ENCODE data around the gene PRMT3.
"Not testable (repeated sequence)": the region's sequence is repeated elsewhere in the genome, so short reads cannot be mapped to it uniquely, and the experiment has no call there.

The PRMT3 gene

GRCh38 chr11:20387261-20388095 is at the start of gene PRMT3:
Gene PRMT3 (plus strand): TSS chr11:20387716. CDS start chr11:20387747, 31 bp downstream.
- DNase-seq (ENCODE audit: low spot score), result peak; percentile 95

- DNase-seq (ENCODE audit: low spot score), result no peak
These were observed 45.0 kb upstream of the PRMT3 start for GRCh38 chr11:20342347-20343141.

GRCh38 chr11:20351136-20351535 is 36.4 kb upstream of the PRMT3 start:
- peak; percentile 27 for DNase-seq (ENCODE audit: low spot score)

GRCh38 chr11:20351751-20352262 is 35.7 kb upstream of the PRMT3 start:
- peak; percentile 69 for DNase-seq (ENCODE audit: low spot score)

- DNase-seq (ENCODE audit: low spot score), result peak; percentile 42
These were observed 33.6 kb upstream of the PRMT3 start for GRCh38 chr11:20353829-20354434.

GRCh38 chr11:20355221-20356219 is 32.0 kb upstream of the PRMT3 start:
- DNase-seq (ENCODE audit: low spot score), result peak; percentile 60

- DNase-seq (ENCODE audit: low spot score), result no peak
These were observed 30.4 kb upstream of the PRMT3 start for GRCh38 chr11:20357150-20357549.

- DNase-seq (ENCODE audit: low spot score), result peak; percentile 62
These were observed 26.9 kb upstream of the PRMT3 start for GRCh38 chr11:20360650-20361049.

- no peak for DNase-seq (ENCODE audit: low spot score)
These were observed 25.0 kb upstream of the PRMT3 start for GRCh38 chr11:20362481-20362880.

GRCh38 chr11:20363149-20363499 is 24.4 kb upstream of the PRMT3 start:
- DNase-seq (ENCODE audit: low spot score), result no peak

GRCh38 chr11:20363500-20364340 is 23.8 kb upstream of the PRMT3 start, which contains the start of gene HTATIP2:
Gene HTATIP2 (plus strand): TSS chr11:20363714. CDS start chr11:20364238, 524 bp downstream.
- peak; percentile 83 for DNase-seq (ENCODE audit: low spot score)

- DNase-seq (ENCODE audit: low spot score), result peak; percentile 22
These were observed 23.1 kb upstream of the PRMT3 start for GRCh38 chr11:20364341-20364792.

- DNase-seq (ENCODE audit: low spot score), result not testable (repeated sequence)
These were observed 22.1 kb upstream of the PRMT3 start for GRCh38 chr11:20365465-20365864.

GRCh38 chr11:20367313-20367948 is 20.1 kb upstream of the PRMT3 start:
- DNase-seq (ENCODE audit: low spot score), result peak; percentile 79

GRCh38 chr11:20368438-20368837 is 19.1 kb upstream of the PRMT3 start:
- no peak for DNase-seq (ENCODE audit: low spot score)

- DNase-seq (ENCODE audit: low spot score), result no peak
These were observed 17.7 kb upstream of the PRMT3 start for GRCh38 chr11:20369826-20370225.

- DNase-seq (ENCODE audit: low spot score), result no peak
These were observed 15.4 kb upstream of the PRMT3 start for GRCh38 chr11:20372081-20372626.

GRCh38 chr11:20373147-20373546 is 14.4 kb upstream of the PRMT3 start:
- DNase-seq (ENCODE audit: low spot score), result no peak

- DNase-seq (ENCODE audit: low spot score), result no peak
These were observed 13.8 kb upstream of the PRMT3 start for GRCh38 chr11:20373568-20374209.
